GM19035 (cell line): Measurements from ENCODE around the gene CDK16.

Experiments used
- ATAC-seq: cut with Tn5 transposase; IDR thresholded peaks from one replicate; pipeline ENCODE4 v1.9.1; 2021; ENCODE audit not compliant: unreplicated experiment

CDK16 gene

GRCh38 chrX:47185241-47185640 lies 33.2 kb upstream of the CDK16 start:
- no peak for ATAC-seq

DNA sequence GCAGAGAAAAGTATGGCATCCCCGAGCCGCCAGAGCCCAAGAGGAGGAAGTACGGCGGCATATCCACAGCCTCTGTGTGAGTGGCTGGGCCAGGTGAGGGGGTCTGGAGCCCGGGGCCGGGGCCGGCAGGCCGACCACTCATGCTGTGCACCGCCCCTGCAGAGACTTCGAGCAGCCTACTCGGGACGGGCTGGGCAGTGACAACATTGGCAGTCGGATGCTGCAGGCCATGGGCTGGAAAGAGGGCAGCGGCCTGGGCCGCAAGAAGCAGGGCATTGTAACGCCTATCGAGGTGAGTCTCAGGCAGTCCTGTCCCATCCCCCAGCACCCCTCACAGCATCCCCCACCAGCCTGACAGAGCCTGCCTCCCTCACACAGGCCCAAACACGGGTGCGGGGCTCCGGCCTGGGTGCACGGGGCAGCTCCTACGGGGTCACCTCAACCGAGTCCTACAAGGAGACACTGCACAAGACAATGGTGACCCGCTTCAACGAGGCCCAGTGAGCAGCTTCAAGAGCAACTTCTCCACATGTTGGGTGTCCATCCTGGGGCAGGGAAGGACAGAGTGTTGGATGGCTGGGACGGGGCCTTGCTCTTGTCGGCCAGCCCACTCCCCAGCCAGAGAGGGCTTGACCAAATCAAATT lies 32.3 kb upstream of the CDK16 start:
- no peak for ATAC-seq

GRCh38 chrX:47187106-47187677 lies 31.3 kb upstream of the CDK16 start:
- ATAC-seq: no peak

DNA sequence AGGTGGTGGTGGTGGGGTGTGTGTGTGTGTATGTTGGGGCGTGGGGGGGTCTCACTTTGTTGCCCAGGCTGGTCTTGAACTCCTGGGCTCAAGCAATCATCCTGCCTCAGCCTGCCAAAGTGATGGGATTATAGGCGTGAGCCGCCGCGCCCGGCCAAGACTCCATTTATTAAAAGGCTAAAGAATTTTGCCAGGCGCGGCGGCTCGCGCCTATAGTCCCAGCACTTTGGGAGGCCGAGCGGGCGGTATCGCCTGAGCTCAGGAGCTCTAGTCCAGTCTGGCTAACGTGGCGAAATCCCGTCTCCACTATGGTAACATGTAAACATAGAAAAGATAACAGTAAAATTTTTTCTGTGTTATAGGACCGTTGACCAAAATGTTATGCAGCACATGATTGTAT lies 28.6 kb upstream of the CDK16 start:
- no peak for ATAC-seq

- peak; percentile 49 for ATAC-seq
Observed at GRCh38 chrX:47190445-47191269, 27.8 kb upstream of the CDK16 start.

- no peak for ATAC-seq
Observed at GRCh38 chrX:47191331-47191730, 27.1 kb upstream of the CDK16 start.

- ATAC-seq: no peak
Observed at GRCh38 chrX:47191806-47192401, 26.6 kb upstream of the CDK16 start.

DNA sequence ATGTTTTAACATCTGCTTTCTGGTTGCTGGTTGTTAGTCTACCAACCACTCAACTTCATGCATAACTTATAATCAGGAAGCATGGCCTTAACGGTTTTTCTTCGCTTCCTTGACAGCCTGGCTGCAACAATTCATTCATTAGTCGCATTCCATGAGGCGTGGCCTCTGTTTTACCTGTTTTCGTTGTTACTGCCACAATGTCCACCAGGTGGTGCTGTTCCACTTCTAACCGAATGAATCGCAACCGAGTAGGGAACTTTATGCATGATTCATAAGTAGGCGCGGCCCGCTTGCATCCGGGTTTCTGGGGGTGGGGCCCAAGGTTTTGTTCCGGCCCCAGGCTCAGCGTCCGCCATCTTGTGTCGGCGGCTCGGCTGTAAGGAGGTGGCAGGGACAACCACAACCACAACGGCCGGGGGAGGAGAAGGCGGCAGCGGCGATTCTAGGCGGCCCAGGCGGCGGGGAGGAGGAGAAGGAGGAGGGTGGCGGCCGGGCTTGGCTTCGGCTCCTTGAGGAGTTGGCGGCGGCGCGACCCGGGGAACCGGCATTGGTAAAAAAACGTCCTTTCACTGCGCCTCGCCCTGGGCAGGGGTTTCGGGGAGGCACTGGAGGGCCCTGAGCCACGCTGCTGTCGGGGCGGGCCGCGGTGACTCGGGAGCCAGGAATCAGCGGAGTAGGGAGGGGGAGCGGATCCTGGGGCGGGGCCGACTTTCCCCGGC lies 24.8 kb upstream of the CDK16 start, which contains the start of gene UBA1:
Gene UBA1 (plus strand): TSS at position 355 of the 719 bp plus-strand sequence. CDS start 4,974 bp downstream, outside the sequence.
- peak; percentile 70 for ATAC-seq

- no peak for ATAC-seq
Observed at GRCh38 chrX:47194194-47194787, 24.2 kb upstream of the CDK16 start.

- ATAC-seq: no peak
Observed at GRCh38 chrX:47196098-47196497, 22.4 kb upstream of the CDK16 start.

DNA sequence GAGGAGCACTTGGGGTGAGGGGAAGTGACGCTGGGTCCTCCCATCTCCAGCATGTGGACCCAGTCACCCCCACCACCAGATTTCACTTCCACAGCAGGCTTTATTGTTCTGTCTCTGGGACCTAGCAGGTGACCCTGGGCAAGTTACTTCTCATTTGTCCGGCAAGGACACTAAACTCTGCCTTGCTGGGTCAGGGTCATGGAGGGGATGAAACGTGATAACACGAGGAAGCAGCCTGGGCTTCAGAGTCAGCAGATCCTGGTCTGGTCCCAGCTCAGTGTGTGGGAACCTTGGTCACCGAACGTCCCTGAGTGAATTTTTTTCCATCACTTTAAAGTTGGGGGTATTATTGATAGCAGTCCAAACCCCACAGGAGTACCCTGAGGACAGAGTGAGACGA lies 21.0 kb upstream of the CDK16 start:
- no peak for ATAC-seq

DNA sequence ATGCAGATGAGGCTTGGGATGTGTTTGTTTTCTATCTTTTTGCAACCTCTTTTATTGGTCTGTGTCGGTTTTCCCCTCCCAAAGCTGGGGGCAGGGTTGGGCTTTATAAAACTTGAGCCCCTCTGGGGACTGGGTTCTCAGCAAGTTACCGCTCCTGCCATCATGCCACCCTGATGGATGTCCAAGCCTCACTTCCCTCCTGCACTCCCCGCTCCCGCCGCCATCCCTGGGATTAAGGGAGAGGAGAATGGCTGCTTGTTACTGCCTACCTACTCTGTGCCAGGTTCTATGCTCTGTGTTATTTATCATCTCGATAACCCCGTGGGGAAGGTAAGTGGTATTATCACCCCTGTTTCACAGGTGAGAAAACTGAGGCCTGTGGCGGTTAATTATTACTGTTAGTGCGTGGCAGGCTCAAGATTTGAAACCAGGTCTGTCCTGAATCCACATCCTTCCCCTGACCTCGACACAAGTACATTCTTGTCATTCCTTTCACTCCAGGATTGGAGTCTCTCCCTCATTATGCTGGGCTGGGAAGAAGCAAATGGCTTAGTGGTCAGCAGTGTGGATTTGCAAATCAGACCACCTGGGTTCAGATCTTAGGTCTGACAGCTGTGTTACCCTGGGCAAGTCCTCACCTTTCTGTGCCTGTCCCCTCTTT lies 20.3 kb upstream of the CDK16 start:
- no peak for ATAC-seq

DNA sequence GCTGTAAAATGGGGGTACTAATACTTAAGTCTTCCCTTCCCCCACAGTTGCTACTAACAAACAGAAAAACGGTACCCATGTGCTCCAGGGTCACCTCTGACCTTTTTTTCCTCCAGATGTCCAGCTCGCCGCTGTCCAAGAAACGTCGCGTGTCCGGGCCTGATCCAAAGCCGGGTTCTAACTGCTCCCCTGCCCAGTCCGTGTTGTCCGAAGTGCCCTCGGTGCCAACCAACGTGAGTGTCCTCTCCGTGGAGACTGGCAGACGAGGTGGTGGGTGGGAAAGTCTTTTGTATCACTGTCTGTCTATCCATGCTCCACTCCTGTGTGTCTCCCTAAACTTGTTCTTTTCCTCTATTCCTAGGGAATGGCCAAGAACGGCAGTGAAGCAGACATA lies 19.8 kb upstream of the CDK16 start:
- no peak for ATAC-seq

DNA sequence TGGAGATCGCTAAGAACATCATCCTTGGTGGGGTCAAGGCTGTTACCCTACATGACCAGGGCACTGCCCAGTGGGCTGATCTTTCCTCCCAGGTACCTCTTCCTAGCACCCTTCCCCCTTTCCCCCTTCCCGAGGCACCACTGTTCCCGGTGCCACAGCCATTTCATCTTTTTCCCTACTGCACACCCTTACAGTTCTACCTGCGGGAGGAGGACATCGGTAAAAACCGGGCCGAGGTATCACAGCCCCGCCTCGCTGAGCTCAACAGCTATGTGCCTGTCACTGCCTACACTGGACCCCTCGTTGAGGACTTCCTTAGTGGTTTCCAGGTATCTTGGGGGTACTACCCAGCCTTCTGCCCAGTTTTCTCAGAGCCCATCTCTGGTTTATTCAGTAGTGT lies 19.2 kb upstream of the CDK16 start:
- no peak for ATAC-seq

DNA sequence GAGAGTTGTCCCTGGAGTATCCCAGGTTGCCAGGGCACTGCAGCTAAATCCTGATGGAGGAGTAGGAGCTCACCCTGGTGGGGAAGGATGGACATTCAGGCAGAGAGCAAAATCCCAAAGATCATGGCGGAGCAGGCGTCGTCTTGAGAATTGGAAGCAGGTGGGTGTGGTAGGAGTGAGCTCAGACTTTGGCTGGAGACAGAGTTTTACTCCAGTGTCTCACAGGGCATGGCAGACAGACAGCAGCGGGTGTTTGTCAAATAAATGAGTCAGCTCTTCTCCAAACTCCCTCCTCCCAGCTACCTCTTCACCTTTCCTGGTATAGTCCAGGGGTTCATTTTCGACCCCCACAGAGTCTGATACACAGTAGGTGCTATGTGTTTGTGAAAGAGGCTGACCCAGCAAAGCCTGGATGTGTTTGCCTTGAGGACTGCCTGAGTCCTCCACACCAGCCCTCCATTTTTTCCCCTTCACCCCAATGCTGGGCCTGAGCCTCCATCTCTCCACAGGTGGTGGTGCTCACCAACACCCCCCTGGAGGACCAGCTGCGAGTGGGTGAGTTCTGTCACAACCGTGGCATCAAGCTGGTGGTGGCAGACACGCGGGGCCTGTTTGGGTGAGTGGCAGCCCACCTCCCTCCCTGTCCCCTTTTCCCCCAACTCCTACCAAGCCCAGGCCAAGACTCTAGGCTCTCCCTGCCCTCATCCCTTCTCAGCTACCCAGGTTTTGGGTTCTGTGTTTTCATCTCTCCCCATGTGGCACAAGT lies 17.9 kb upstream of the CDK16 start:
- ATAC-seq: no peak

- ATAC-seq: no peak
Observed at GRCh38 chrX:47201345-47201944, 17.0 kb upstream of the CDK16 start.

DNA sequence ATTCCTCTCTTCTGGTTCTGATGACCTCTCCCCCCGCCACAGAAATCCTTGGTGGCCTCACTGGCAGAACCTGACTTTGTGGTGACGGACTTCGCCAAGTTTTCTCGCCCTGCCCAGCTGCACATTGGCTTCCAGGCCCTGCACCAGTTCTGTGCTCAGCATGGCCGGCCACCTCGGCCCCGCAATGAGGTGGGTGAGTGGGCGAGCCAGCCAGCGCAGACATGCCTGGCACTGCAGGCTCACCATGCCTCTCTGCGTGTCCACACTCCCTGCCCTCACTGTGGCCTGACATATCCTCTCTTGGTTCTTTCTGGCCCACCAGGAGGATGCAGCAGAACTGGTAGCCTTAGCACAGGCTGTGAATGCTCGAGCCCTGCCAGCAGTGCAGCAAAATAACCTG lies 16.2 kb upstream of the CDK16 start:
- no peak for ATAC-seq

DNA sequence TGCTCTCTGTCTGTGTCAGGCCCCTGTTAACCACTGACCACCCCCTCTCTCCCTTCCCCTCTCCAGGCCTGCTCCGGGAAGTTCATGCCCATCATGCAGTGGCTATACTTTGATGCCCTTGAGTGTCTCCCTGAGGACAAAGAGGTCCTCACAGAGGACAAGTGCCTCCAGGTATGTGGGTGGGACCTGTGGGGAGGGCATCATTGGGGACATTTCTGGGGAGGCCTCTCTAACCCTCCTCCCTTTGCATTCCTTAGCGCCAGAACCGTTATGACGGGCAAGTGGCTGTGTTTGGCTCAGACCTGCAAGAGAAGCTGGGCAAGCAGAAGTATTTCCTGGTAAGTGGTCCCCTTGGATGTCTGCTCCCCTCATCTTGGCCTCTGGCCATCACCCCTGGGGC lies 15.6 kb upstream of the CDK16 start:
- no peak for ATAC-seq

- no peak for ATAC-seq
Observed at GRCh38 chrX:47204970-47205369, 13.5 kb upstream of the CDK16 start.
